GM12875 (cell line): Measurements from ENCODE around the gene EML1.

Experiments
- H3K4me3 ChIP-seq: one replicate; pipeline ENCODE4 v1.5.1; 2011; ENCODE audit warnings: low read depth, low read length, control low read depth
- CTCF ChIP-seq: IDR thresholded peaks from 2 replicates; pipeline ENCODE4 v1.5.1; 2011; ENCODE audit warnings: low read depth, mild to moderate bottlenecking, control low read depth, inconsistent platforms, low read length, moderate library complexity, borderline replicate concordance; ENCODE audit not compliant: insufficient read depth

EML1 gene

GRCh38 chr14:99784508-99784907, 8.7 kb upstream of the EML1 start:
- no peak overlapping the region for H3K4me3 ChIP-seq
- no peak for TF ChIP-seq CTCF

DNA sequence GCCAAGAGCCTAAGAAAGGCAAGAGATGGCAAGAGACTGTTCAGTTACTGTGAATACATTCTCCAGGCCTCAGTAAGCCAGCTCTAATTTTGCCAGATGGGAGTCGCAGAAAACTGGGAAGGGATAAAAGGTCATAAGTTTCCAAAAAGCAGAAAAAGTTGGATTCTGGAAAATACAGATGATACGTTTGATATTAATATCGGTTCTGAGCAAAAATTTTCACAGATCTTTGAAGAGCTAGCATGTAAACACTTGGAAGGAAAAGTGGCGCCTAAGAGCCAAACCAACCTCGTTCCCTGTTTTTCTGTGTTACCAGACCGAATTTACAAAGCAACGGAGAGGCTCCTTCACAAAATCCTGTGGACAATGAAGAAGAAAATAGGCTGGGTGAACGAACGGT, 7.8 kb upstream of the EML1 start:
- TF ChIP-seq CTCF = no peak

DNA sequence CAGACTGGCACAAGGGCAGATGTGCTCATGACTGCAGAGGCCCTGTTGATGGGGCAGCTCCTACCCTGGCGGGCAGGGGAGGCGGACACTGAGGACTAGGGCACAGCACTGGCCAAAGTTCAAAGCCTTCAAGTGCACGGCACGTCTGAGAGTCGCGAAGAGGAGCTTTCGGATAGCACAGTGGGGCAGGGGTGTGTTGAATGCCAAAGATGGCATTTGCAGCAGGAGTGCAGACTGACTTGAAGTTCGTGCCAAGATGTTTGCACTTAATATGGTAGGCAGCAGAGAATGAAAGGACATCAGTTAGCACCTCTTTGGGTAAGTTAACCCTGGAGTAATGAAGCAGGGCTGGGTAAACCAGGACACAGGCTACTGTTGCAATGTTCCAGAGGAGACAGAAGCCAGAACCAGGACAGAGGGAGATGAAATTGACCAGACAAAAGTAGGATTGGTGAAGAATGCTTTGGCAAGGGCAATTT, 6.7 kb upstream of the EML1 start:
- TF ChIP-seq CTCF = no peak
- no peak overlapping the region for H3K4me3 ChIP-seq

More for the DNA sequence above, 7.8 kb upstream of the EML1 start:
- no peak overlapping the region for H3K4me3 ChIP-seq

GRCh38 chr14:99788713-99789112, 4.5 kb upstream of the EML1 start:
- no peak for TF ChIP-seq CTCF
- H3K4me3 ChIP-seq = no peak overlapping the region

- no peak overlapping the region for H3K4me3 ChIP-seq
- no peak for TF ChIP-seq CTCF
Measured at GRCh38 chr14:99789581-99789980, 3.6 kb upstream of the EML1 start.

DNA sequence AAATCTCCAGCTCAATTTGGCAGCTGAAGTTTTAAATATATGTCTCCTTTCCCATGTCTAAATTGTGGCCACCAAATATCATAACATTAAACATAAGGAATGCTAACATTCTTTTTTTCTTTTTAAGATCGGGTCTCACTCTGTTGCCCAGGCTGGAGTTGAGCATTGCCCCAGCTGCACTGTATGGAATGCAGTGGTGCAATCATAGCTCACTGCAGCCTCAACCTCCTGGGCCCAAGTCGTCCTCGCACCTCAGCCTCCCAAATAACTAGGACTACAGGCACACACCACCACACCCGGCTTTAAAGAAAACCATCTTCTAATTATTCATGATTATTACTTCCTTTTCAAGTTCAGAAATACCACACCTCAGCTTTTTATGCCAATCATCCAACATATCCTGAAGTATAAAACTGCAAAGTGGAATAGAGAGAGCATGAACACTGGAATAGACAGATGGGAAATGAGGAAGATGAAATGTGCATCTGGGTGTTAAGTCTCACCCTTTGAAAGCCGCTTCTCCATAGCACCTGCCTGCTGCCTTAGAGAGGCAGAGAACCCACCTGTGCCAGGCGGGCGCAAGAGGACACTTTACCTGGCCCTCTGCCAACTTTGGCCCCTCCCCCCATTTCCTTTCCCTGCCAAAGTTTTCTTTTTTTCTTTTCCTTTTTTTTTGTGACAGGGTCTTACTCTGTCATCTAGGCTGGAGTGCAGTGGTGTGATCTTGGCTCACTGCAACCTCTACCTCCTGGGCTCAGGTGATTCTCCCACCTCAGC, 2.8 kb upstream of the EML1 start:
- no peak overlapping the region for H3K4me3 ChIP-seq
- no peak for TF ChIP-seq CTCF

DNA sequence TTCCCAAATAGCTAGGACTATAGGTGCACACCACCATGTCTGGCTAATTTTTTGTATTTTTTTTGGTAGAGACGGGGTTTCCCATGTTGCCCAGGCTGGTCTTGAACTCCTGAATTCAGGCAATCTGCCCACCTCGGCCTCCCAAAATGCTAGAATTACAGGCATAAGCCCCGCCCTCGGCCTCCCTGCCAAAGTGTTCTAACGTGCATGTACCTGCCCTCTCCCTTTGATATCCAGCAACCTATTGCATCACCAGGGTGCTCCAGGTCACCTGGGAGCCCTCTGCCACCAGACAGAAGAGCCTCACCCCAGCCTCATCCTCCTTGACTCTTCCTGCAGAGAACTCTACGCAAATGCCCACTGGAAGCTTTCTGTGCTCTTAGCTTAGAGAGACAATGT, 2.2 kb upstream of the EML1 start:
- no peak for TF ChIP-seq CTCF
- no peak overlapping the region for H3K4me3 ChIP-seq
